Upper lobe of left lung (tissue), 6 donors: ENCODE data around the gene ATG4B. TPM values are rescaled to one million over a fixed set of nuclear protein-coding genes. Genes with fewer than 3 reads are reported as not detected.
"Not testable (repeated sequence)": the region's sequence is repeated elsewhere in the genome, so short reads cannot be mapped to it uniquely, and the experiment has no call there.

Experiments
- ATAC-seq, 2 donors: fragments of 200-7000 bp; cut with Tn5 transposase; one replicate each; pipeline ENCODE4 v1.9.1; 2022; ENCODE audit warnings: mild to moderate bottlenecking in 2 of 2, moderate library complexity in 2 of 2; ENCODE audit not compliant: low FRiP score in 2 of 2
- DNase-seq, 2 donors: peaks; one replicate each; pipeline ENCODE4 v3.0.0-alpha.2; 2019 to 2020
- H3K27ac ChIP-seq, 4 donors: fragments of 200-600 bp; sonication (generic); one replicate each; pipeline ENCODE4 v1.5.1; 2016 to 2019
- H3K27me3 ChIP-seq, 4 donors: fragments of 200-600 bp; sonication (generic); one replicate each; pipeline ENCODE4 v1.5.1; 2017 to 2019
- H3K36me3 ChIP-seq, 4 donors: fragments of 200-600 bp; sonication (generic); one replicate each; pipeline ENCODE4 v1.5.1; 2016 to 2019
- H3K4me1 ChIP-seq, 4 donors: fragments of 200-600 bp; sonication (generic); one replicate each; pipeline ENCODE4 v1.5.1; 2018 to 2019
- H3K4me3 ChIP-seq, 4 donors: fragments of 200-600 bp; sonication (generic); one replicate each; pipeline ENCODE4 v1.5.1; 2017 to 2019; ENCODE audit warnings: mild to moderate bottlenecking in 2 of 4, moderate library complexity in 1 of 4
- H3K9me3 ChIP-seq, 4 donors: fragments of 200-600 bp; sonication (generic); one replicate each; pipeline ENCODE4 v1.5.1; 2018 to 2019
- CTCF ChIP-seq, 6 experiments: fragments of 450-650 bp in 4 of 6; fragments of 200-600 bp in 2 of 6; sonication (generic) in 2 of 6; IDR thresholded peaks; one replicate each; pipeline ENCODE4 v1.5.1; 2016 to 2019; ENCODE audit warnings: antibody characterized with exemption in 6 of 6
- EP300 ChIP-seq, 4 donors: sonication (generic); formaldehyde crosslinking; IDR thresholded peaks; one replicate each; pipeline ENCODE4 v1.5.1; 2017; ENCODE audit warnings: antibody characterized with exemption in 4 of 4, control low read depth in 2 of 4
- POLR2A ChIP-seq, 4 donors: fragments of 450-650 bp; IDR thresholded peaks; one replicate each; pipeline ENCODE4 v1.5.1; 2016 to 2017; ENCODE audit warnings: antibody characterized with exemption in 4 of 4, mild to moderate bottlenecking in 2 of 4
- POLR2AphosphoS5 ChIP-seq, 2 donors: sonication (generic); formaldehyde crosslinking; IDR thresholded peaks; one replicate each; pipeline ENCODE4 v1.5.1; 2017; ENCODE audit warnings: antibody characterized with exemption in 2 of 2
- WGBS, 2 donors: methylation state at CpG; one replicate each; pipeline ENCODE4 v1.1.5; 2017 to 2018; 5-methylcytosine and 5-hydroxymethylcytosine counted together
- total RNA-seq, 6 donors: library from RNA; depleted of rRNA in 4 of 6; stranded (reverse); fragments of >200 nt in 4 of 6; gene quantifications; one replicate each; pipeline versions ENCODE4 v1.1.0 to v1.2.1, GENCODE V29; 2016 to 2021
- donor health status: DM: no; HTN: no; CAD: no; lungs with moderate emphysema.
- donor health status: DM: no; HTN: yes; CAD: no; lungs with severe emphysema.

ATG4B gene
- total RNA-seq, 6 donors from 2014 or later, result 53.1 to 213 (median 68.1) TPM

DNA sequence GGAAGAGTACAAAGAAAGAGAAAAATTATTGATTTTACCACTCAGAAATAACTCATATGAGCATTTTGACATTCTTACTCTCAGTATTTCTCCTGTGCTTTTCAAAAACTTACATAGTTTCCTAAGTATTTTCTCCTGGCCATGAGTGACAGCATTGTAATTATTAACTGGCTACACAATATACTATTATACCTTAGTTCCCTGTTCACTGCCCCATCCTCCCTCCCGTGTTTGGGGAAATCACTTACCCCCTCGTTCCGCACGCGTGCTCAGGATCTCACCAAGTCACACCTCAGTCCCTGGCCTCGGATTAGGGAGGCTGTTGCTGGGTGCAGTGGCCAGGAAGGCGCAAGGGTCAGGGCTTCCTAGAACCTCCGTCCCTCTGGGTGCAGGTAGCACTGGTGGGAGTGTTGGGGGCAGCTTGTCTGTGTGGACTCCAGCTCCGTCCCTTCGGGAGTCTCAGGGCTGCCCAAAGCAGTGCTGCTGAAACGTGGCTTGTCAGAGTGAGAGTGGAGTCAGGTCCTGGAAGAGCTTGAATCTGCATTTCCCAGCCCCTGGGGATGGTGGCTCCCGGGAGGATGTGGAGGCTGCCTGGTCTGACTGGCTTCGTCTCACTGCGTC is 23.2 kb downstream of the ATG4B start:
- Histone ChIP-seq H3K36me3 (peaks cover 3 to 69% (median 55%) of the 10 kb centered on the region in 4 donors), H3K4me3 (no peak overlapping the region), H3K4me1 (no peaks in the 10 kb centered on the region), H3K27ac (no peak overlapping the region), H3K9me3 (no peaks in the 10 kb centered on the region), H3K27me3 (no peaks in the 10 kb centered on the region)
- no peak for TF ChIP-seq EP300 (IDR thresholded peaks at IDR 0.05)
- no peak for TF ChIP-seq POLR2A (IDR thresholded peaks at IDR 0.05)
- TF ChIP-seq CTCF (IDR thresholded peaks at IDR 0.05), result no peak
- TF ChIP-seq POLR2AphosphoS5 (IDR thresholded peaks at IDR 0.05), result no peak
- 93 to 94% methylated on average over 11 to 14 of the region's 14 CpGs for WGBS, 2 donors
- ATAC-seq (no peak), DNase-seq (no peak)

DNA sequence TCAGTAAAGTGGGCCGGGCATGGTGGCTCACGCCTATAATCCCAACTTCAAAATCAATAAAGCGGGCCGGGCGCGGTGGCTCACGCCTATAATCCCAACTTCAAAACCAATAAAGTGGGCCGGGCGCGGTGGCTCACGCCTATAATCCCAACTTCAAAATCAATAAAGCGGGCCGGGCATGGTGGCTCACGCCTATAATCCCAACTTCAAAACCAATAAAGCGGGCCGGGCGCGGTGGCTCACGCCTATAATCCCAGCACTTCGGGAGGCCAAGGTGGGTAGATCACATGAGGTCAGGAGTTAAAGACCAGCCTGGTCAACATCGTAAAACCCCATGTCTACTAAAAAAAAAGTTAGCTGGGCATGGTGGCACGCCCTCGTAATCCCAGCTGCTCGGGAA is 25.2 kb downstream of the ATG4B start:
- not testable (repeated sequence) for H3K9me3 ChIP-seq, H3K4me1 ChIP-seq, H3K27me3 ChIP-seq, H3K27ac ChIP-seq, ATAC-seq, H3K4me3 ChIP-seq
- H3K36me3 ChIP-seq, result peaks cover 5 to 61% (median 56%) of the 10 kb centered on the region in 4 donors
- WGBS, 2 donors, result 90 to 92% methylated on average over 22 to 24 of the region's 24 CpGs
- DNase-seq, result peak in 1 of 2 donors; percentile 59

DNA sequence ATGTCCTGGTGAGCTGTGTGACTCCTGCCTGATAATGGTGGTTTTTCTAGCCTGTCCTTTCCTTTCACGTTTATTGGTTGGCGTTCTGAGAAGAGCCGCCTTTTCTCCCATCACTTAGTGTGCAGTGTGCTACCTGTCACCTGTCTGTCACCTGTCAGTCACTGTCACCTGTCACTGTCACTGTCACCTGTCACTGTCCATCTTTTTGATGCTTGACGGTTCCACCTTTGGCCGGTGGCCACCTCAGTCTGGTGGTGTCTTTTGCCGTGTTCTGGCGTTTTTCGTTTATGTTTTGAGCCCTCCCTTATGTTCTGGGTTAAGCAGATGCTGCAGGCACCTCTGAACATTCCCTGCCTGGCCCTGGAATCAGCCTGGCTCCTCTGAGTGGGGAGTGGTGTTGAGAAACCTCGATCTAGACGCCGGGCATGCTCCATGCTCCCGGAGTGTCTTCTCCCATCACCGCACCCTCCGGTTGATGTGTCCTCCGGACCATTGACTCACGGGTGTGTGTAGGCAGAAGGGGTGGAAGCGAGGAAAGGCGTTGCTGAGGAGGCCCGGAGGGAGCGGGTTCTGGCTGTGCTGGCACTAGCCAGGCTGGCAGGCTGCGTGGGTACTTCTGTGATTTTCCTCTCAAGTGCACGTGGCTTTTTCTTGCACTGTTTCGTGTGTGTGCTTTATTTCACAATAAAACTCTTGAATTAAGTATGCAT is 28.4 kb downstream of the ATG4B start:
- no peak for TF ChIP-seq POLR2AphosphoS5 (IDR thresholded peaks at IDR 0.05)
- TF ChIP-seq POLR2A (IDR thresholded peaks at IDR 0.05), result no peak
- no peak for TF ChIP-seq EP300 (IDR thresholded peaks at IDR 0.05)
- no peak for TF ChIP-seq CTCF (IDR thresholded peaks at IDR 0.05)
- WGBS, 2 donors, result 87 to 89% methylated on average over 23 of the region's 23 CpGs
- H3K27me3 ChIP-seq, result no peaks in the 10 kb centered on the region
- no peak overlapping the region for H3K4me3 ChIP-seq
- H3K4me1 ChIP-seq, result no peaks in the 10 kb centered on the region
- no peaks in the 10 kb centered on the region for H3K9me3 ChIP-seq
- H3K27ac ChIP-seq, result no peak overlapping the region
- ATAC-seq, result no peak
- no peak for DNase-seq
- H3K36me3 ChIP-seq, result peaks cover 18 to 61% (median 58%) of the 10 kb centered on the region in 4 donors

DNA sequence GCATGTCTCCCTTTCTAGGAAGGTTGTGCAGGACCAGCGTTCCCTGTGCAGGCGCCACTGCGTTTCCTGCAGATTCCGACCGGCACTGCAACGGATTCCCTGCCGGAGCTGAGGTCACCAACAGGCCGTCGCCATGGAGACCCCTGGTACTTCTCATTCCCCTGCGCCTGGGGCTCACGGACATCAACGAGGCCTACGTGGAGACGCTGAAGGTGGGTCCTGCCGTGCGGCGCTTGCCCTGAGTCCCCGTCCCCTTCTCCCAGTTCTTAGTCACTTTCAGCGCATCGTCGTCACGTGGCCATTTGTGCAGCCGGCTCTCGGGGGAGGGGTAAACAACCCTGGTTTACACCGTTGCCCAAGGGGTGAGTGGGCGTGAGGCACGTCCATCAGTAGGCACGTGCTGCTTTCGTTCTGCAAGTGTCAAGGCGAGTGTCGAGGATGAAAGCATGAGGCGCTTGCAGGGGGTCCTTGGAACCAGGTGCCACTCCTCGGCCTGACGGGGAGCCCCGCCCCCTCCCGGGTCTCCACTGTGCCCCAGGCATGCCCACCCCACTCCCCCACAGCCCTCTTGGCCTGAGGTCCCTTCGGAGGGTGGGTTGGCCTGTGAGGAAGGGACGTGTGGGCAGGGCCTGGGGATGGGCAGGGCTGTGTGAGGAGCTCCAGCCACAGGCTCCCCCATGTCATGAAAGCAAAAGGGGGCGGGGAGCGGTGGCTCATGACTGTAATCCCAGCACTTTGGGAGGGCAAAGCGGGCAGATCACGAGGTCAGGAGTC is 29.3 kb downstream of the ATG4B start:
- ATAC-seq (no peak), DNase-seq (peak in 1 of 2 donors; percentile 57)
- 85 to 88% methylated on average over 20 to 33 of the region's 42 CpGs for WGBS, 2 donors
- no peaks in the 10 kb centered on the region for H3K27me3 ChIP-seq
- H3K27ac ChIP-seq, result no peak overlapping the region
- TF ChIP-seq POLR2AphosphoS5 (IDR thresholded peaks at IDR 0.05) (no peak), POLR2A (IDR thresholded peaks at IDR 0.05) (no peak), EP300 (IDR thresholded peaks at IDR 0.05) (no peak), CTCF (IDR thresholded peaks at IDR 0.05) (no peak)
- H3K9me3 ChIP-seq, result no peaks in the 10 kb centered on the region
- H3K36me3 ChIP-seq, result peaks cover 17 to 61% (median 58%) of the 10 kb centered on the region in 4 donors
- no peaks in the 10 kb centered on the region for H3K4me1 ChIP-seq
- H3K4me3 ChIP-seq, result no peak overlapping the region

DNA sequence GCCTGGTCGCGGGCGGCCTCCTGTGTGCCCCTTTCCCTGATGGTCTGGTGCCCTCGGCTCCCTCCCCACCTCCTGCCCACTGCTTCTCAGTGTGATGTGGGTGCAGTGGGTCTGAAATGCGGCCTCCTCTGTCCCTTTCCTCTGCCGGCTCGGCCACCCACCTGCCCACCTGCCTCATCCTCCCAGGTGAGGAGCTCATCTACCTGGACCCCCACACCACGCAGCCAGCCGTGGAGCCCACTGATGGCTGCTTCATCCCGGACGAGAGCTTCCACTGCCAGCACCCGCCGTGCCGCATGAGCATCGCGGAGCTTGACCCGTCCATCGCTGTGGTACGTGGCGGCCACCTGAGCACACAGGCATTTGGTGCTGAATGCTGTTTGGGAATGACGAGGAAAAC is 30.9 kb downstream of the ATG4B start:
- TF ChIP-seq POLR2A (IDR thresholded peaks at IDR 0.05) (no peak), EP300 (IDR thresholded peaks at IDR 0.05) (no peak), CTCF (IDR thresholded peaks at IDR 0.05) (no peak), POLR2AphosphoS5 (IDR thresholded peaks at IDR 0.05) (no peak)
- Histone ChIP-seq H3K4me3 (no peak overlapping the region), H3K9me3 (no peaks in the 10 kb centered on the region), H3K27ac (no peak overlapping the region), H3K4me1 (no peaks in the 10 kb centered on the region), H3K27me3 (no peaks in the 10 kb centered on the region), H3K36me3 (peaks cover 17 to 74% (median 62%) of the 10 kb centered on the region in 4 donors)
- ATAC-seq (no peak), DNase-seq (peak in 1 of 2 donors; percentile 78)
- 97 to 98% methylated on average over 20 to 21 of the region's 21 CpGs for WGBS, 2 donors
